ENCODE results near the gene TUBB4B. TPM values are rescaled to one million over a fixed set of nuclear protein-coding genes. Genes with fewer than 3 reads are reported as not detected.

TUBB4B gene
- total RNA-seq, 1 donor from 2014 or later, result 208 TPM

GRCh38 chr9:137272241-137273094 lies 31.4 kb downstream of the TUBB4B start:
- intact Hi-C loops (cut with DNase I), result no loop called here
- Histone ChIP-seq H3K9me3 (no peaks in the 10 kb centered on the region), H3K27ac (no peak overlapping the region), H3K4me3 (no peak overlapping the region), H3K4me1 (peaks cover 64% of the 10 kb centered on the region), H3K27me3 (ENCODE audit: low read depth) (no peaks in the 10 kb centered on the region), H3K36me3 (peaks cover 42% of the 10 kb centered on the region)
- TF ChIP-seq CTCF (IDR thresholded peaks at IDR 0.05), result no peak
- ATAC-seq (no peak), DNase-seq (no peak)

GRCh38 chr9:137273095-137273490 lies 32.0 kb downstream of the TUBB4B start:
- no peak overlapping the region for H3K27ac ChIP-seq
- no peak overlapping the region for H3K4me3 ChIP-seq
- DNase-seq (no peak), ATAC-seq (no peak)
- H3K4me1 ChIP-seq, result peaks cover 58% of the 10 kb centered on the region
- H3K36me3 ChIP-seq, result peaks cover 37% of the 10 kb centered on the region
- intact Hi-C loops (cut with DNase I), result no loop called here
- H3K9me3 ChIP-seq, result no peaks in the 10 kb centered on the region
- no peak for TF ChIP-seq CTCF (IDR thresholded peaks at IDR 0.05)
- no peaks in the 10 kb centered on the region for H3K27me3 ChIP-seq (ENCODE audit: low read depth)

- Histone ChIP-seq H3K4me1 (peaks cover 51% of the 10 kb centered on the region), H3K27ac (peak overlapping the region; percentile 72), H3K4me3 (no peak overlapping the region), H3K36me3 (peaks cover 38% of the 10 kb centered on the region), H3K9me3 (no peaks in the 10 kb centered on the region), H3K27me3 (ENCODE audit: low read depth) (no peaks in the 10 kb centered on the region)
- no peak for TF ChIP-seq CTCF (IDR thresholded peaks at IDR 0.05)
- ATAC-seq, result no peak
- intact Hi-C loops (cut with DNase I), result no loop called here
- DNase-seq, result peak; percentile 55
Measured at GRCh38 chr9:137273611-137274320, 32.7 kb downstream of the TUBB4B start.

GRCh38 chr9:137275203-137275587 lies 34.1 kb downstream of the TUBB4B start:
- intact Hi-C loops (cut with DNase I), result no loop called here
- no peak for ATAC-seq
- DNase-seq, result no peak
- no peaks in the 10 kb centered on the region for H3K9me3 ChIP-seq
- H3K4me3 ChIP-seq, result no peak overlapping the region
- TF ChIP-seq CTCF (IDR thresholded peaks at IDR 0.05), result no peak
- peak overlapping the region; percentile 95 for H3K27ac ChIP-seq
- no peaks in the 10 kb centered on the region for H3K27me3 ChIP-seq (ENCODE audit: low read depth)
- peaks cover 44% of the 10 kb centered on the region for H3K36me3 ChIP-seq
- H3K4me1 ChIP-seq, result peaks cover 37% of the 10 kb centered on the region

- H3K27me3 ChIP-seq (ENCODE audit: low read depth), result no peaks in the 10 kb centered on the region
- intact Hi-C loops (cut with DNase I), result no loop called here
- ATAC-seq (no peak), DNase-seq (peak; percentile 49)
- TF ChIP-seq CTCF (IDR thresholded peaks at IDR 0.05), result no peak
- peaks cover 46% of the 10 kb centered on the region for H3K36me3 ChIP-seq
- H3K9me3 ChIP-seq, result no peaks in the 10 kb centered on the region
- H3K27ac ChIP-seq, result peak overlapping the region; percentile 95
- H3K4me3 ChIP-seq, result no peak overlapping the region
- peaks cover 31% of the 10 kb centered on the region for H3K4me1 ChIP-seq
Measured at GRCh38 chr9:137275588-137276472, 34.7 kb downstream of the TUBB4B start.
